KMS-11 (cell line): ENCODE data around the gene JKAMP.

Source experiments
- H2AFZ ChIP-seq: fragments of 200-600 bp; sonication (generic); 2 replicates; pipeline ENCODE4 v1.6.1; 2016; ENCODE audit warnings: antibody characterized with exemption, mixed run types, low read depth
- H3K27ac ChIP-seq: fragments of 200-600 bp; sonication (generic); 2 replicates; pipeline ENCODE4 v1.6.1; 2016; ENCODE audit warnings: mild to moderate bottlenecking, mixed run types
- H3K27me3 ChIP-seq: fragments of 200-600 bp; sonication (generic); 2 replicates; pipeline ENCODE4 v1.6.1; 2017; ENCODE audit warnings: mild to moderate bottlenecking, low read depth, mixed run types, moderate library complexity; ENCODE audit not compliant: insufficient read depth
- H3K36me3 ChIP-seq: fragments of 200-600 bp; sonication (generic); 2 replicates; pipeline ENCODE4 v1.6.1; 2017; ENCODE audit warnings: mild to moderate bottlenecking, mixed run types; ENCODE audit not compliant: insufficient read depth
- H3K4me1 ChIP-seq: fragments of 200-600 bp; sonication (generic); 2 replicates; pipeline ENCODE4 v1.6.1; 2016; ENCODE audit warnings: mild to moderate bottlenecking, low read depth, mixed run types; ENCODE audit not compliant: poor library complexity, severe bottlenecking
- H3K4me2 ChIP-seq: fragments of 200-600 bp; sonication (generic); 2 replicates; pipeline ENCODE4 v1.7.0; 2016; ENCODE audit warnings: mild to moderate bottlenecking, mixed run types
- H3K4me3 ChIP-seq: fragments of 200-600 bp; sonication (generic); IDR thresholded peaks from 2 replicates; pipeline ENCODE4 v1.6.1; 2017; ENCODE audit warnings: low read depth, low read length, mixed read lengths; ENCODE audit not compliant: insufficient read depth
- H3K79me2 ChIP-seq: fragments of 200-600 bp; sonication (generic); 2 replicates; pipeline ENCODE4 v1.6.1; 2016; ENCODE audit warnings: low read depth, mixed run types; ENCODE audit not compliant: insufficient read depth
- H3K9ac ChIP-seq: fragments of 200-600 bp; sonication (generic); 2 replicates; pipeline ENCODE4 v1.6.1; 2016; ENCODE audit warnings: mild to moderate bottlenecking, mixed run types
- H4K20me1 ChIP-seq: fragments of 200-600 bp; sonication (generic); 2 replicates; pipeline ENCODE4 v1.6.1; 2016; ENCODE audit warnings: mild to moderate bottlenecking, mixed run types; ENCODE audit not compliant: insufficient read depth
- TF ChIP-seq, protein P1 (sequence below): fragments of 200-600 bp; sonication (generic); conservative IDR thresholded peaks from 2 replicates; pipeline ENCODE4 v1.6.1; 2017; ENCODE audit warnings: low read depth, mild to moderate bottlenecking, antibody characterized with exemption, low read length, moderate library complexity, mixed read lengths

Gene JKAMP

DNA sequence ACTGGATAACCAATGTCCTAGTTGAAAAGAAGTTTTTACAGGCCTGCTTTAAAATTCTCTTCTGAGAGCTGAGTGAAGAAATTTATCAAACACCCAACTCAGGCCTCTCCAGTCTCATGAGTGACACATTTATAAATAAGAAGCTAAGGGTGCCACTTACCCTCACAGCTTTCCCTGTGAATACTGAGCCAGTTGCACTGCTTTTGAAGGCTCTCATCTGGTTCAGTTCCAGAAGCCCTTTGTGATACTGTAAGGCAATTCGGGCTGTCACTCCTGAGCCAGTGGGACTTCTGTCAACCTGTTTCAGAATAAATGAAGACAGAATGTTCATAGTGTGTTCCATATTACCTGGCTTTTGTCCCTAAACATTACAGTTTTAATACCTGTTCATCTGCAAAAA lies 8.6 kb upstream of the JKAMP start:
- Histone ChIP-seq H3K79me2 (no peaks in the 10 kb centered on the region), H3K4me3 (no peak overlapping the region), H2AFZ (no peak overlapping the region), H3K4me1 (no peaks in the 10 kb centered on the region), H3K4me2 (no peak overlapping the region), H3K27me3 (no peaks in the 10 kb centered on the region), H3K36me3 (no peaks in the 10 kb centered on the region), H3K27ac (no peak overlapping the region), H3K9ac (no peak overlapping the region), H4K20me1 (no peaks in the 10 kb centered on the region)
- TF ChIP-seq, protein P1, sequence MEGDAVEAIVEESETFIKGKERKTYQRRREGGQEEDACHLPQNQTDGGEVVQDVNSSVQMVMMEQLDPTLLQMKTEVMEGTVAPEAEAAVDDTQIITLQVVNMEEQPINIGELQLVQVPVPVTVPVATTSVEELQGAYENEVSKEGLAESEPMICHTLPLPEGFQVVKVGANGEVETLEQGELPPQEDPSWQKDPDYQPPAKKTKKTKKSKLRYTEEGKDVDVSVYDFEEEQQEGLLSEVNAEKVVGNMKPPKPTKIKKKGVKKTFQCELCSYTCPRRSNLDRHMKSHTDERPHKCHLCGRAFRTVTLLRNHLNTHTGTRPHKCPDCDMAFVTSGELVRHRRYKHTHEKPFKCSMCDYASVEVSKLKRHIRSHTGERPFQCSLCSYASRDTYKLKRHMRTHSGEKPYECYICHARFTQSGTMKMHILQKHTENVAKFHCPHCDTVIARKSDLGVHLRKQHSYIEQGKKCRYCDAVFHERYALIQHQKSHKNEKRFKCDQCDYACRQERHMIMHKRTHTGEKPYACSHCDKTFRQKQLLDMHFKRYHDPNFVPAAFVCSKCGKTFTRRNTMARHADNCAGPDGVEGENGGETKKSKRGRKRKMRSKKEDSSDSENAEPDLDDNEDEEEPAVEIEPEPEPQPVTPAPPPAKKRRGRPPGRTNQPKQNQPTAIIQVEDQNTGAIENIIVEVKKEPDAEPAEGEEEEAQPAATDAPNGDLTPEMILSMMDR, result no peak

DNA sequence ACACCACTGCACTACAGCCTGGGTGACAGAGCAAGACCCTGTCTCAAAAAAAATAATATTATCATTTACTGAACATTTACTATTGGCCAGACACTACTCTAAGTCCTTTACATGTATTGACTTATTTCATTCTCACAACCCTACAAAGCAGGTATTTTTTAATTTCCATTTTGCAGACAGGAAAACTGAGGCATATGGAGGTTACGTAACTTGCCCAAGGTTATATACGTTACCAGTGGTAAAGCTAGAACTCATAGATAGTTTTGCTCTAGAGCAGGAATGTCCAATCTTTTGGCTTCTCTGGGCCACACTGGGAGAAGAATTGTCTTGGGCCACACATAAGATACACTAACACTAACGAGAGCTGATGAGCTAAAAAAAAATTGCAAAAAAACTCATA lies 5.8 kb upstream of the JKAMP start:
- Histone ChIP-seq H3K9ac (no peak overlapping the region), H3K36me3 (no peaks in the 10 kb centered on the region), H3K27me3 (no peaks in the 10 kb centered on the region), H3K4me2 (no peak overlapping the region), H3K79me2 (no peaks in the 10 kb centered on the region), H3K4me3 (no peak overlapping the region), H3K4me1 (peaks cover 21% of the 10 kb centered on the region), H3K27ac (no peak overlapping the region), H2AFZ (no peak overlapping the region), H4K20me1 (no peaks in the 10 kb centered on the region)
- TF ChIP-seq, protein P1, result no peak

DNA sequence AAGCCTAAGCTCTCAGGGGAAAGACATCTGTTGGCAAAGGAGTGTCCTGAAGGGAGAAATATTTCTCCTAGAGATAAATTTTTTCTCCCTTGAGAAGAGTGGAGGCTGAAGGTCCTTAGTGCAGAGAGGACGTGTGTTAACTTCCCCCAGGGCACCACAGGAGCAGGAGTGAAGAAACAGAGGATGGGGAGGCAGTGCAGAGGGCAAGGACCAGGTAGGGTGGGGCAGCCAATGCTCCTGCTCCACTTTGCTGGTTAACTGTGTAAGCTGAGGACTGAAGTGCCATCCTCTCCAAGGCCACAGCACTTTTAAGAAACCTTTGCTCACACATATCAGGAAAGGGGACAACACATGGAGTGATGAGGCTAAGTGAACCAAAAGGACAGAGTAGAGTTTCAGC lies 4.2 kb upstream of the JKAMP start:
- TF ChIP-seq, protein P1, result no peak
- Histone ChIP-seq H3K4me3 (no peak overlapping the region), H3K36me3 (no peaks in the 10 kb centered on the region), H3K27ac (no peak overlapping the region), H3K9ac (no peak overlapping the region), H3K4me1 (peaks cover 21% of the 10 kb centered on the region), H3K79me2 (peaks cover 6% of the 10 kb centered on the region; the same call in 1 of the 2 replicates), H3K27me3 (no peaks in the 10 kb centered on the region), H3K4me2 (no peak overlapping the region), H2AFZ (no peak overlapping the region), H4K20me1 (no peaks in the 10 kb centered on the region)

DNA sequence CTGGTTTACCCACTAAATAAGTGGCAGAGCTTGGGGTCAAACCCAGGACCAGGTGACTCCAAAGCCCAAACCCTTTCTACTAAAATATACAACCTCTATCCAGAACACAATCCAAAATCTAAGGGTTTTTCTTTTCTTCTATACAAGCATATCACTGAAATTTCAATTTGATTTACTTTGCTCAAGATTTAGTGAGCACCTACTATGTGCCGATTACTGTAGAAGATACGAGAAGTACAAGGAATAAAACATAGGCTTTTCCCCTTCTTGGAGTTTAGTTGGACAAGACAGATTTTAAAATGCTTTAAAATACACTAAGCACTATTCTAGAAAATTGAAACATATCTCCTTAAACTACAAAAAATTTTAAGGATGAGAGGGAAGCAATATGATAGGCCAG lies 2.9 kb upstream of the JKAMP start:
- H4K20me1 ChIP-seq, result no peaks in the 10 kb centered on the region
- TF ChIP-seq, protein P1, result no peak
- no peak overlapping the region; the same call in 1 of the 2 replicates for H3K4me2 ChIP-seq
- H3K4me3 ChIP-seq, result no peak overlapping the region
- H3K9ac ChIP-seq, result no peak overlapping the region
- peaks cover 30% of the 10 kb centered on the region for H3K4me1 ChIP-seq
- H3K79me2 ChIP-seq, result peaks cover 18% of the 10 kb centered on the region; the same call in 1 of the 2 replicates
- no peaks in the 10 kb centered on the region for H3K27me3 ChIP-seq
- no peaks in the 10 kb centered on the region for H3K36me3 ChIP-seq
- H3K27ac ChIP-seq, result no peak overlapping the region
- H2AFZ ChIP-seq, result no peak overlapping the region
